Measurements from ENCODE around the gene SLC38A4. TPM values are rescaled to one million over a fixed set of nuclear protein-coding genes. Genes with fewer than 3 reads are reported as not detected.

The SLC38A4 gene
- total and polyA plus RNA-seq, 2 experiments from 2014 or later, result 6.2 to 12.5 TPM

- ATAC-seq, result peak; percentile 78
- Histone ChIP-seq H3K79me2 (replicated peaks; ENCODE audit: insufficient read depth) (0 out of 2 replicates have a peak, but pooled peaks cover 5% of the 10 kb centered on the region), H4K20me1 (replicated peaks; ENCODE audit: insufficient read depth) (peaks cover 3% of the 10 kb centered on the region), H3K9me2 (ENCODE audit: insufficient read depth) (0 out of 2 replicates have a peak, but pooled peaks cover 5% of the 10 kb centered on the region), H3K27me3 (ENCODE audit: insufficient read depth) (peaks cover 58% of the 10 kb centered on the region), H3K27ac (ENCODE audit: low read depth) (no peak overlapping the region), H3K4me2 (peak overlapping the region; percentile 95), H2AFZ (peak overlapping the region; percentile 94), H3K36me3 (ENCODE audit: insufficient read depth) (no peaks in the 10 kb centered on the region), H3F3A (replicated peaks; ENCODE audit: low read depth) (no peaks in the 10 kb centered on the region), H3K4me1 (ENCODE audit: insufficient read depth) (peaks cover 7% of the 10 kb centered on the region; the same call in 1 of the 2 replicates), H3K4me3 (peak overlapping the region; percentile 78)
- Mint-ChIP-seq H3K27ac (no peak overlapping the region), H3K27me3 (ENCODE audit: insufficient read depth, low read depth, poor library complexity) (peaks cover 32% of the 10 kb centered on the region), H3K4me1 (peaks cover 13% of the 10 kb centered on the region), H3K4me3 (peak overlapping the region; percentile 80), H3K36me3 (ENCODE audit: low read depth) (no peaks in the 10 kb centered on the region), H3K9me3 (no peaks in the 10 kb centered on the region)
- DNase-seq (ENCODE audit: low spot score), result peak; percentile 63
- no peak for TF ChIP-seq NANOG (IDR thresholded peaks at IDR 0.05; ENCODE audit: borderline replicate concordance)
- peak; percentile 55 for TF ChIP-seq EZH2 (IDR thresholded peaks at IDR 0.05; ENCODE audit: low read depth, unreplicated experiment)
- no peak for TF ChIP-seq JUNB (IDR thresholded peaks at IDR 0.05; ENCODE audit: unreplicated experiment)
These were observed 5.7 kb upstream of the SLC38A4 start for GRCh38 chr12:46831335-46832129.

GRCh38 chr12:46830731-46831334 lies 5.0 kb upstream of the SLC38A4 start:
- Mint-ChIP-seq H3K4me1 (peaks cover 20% of the 10 kb centered on the region), H3K27ac (no peak overlapping the region), H3K4me3 (peak overlapping the region; percentile 80), H3K9me3 (no peaks in the 10 kb centered on the region), H3K36me3 (ENCODE audit: low read depth) (no peaks in the 10 kb centered on the region), H3K27me3 (ENCODE audit: insufficient read depth, low read depth, poor library complexity) (peaks cover 32% of the 10 kb centered on the region)
- Histone ChIP-seq H3K36me3 (ENCODE audit: insufficient read depth) (no peaks in the 10 kb centered on the region), H3K79me2 (replicated peaks; ENCODE audit: insufficient read depth) (0 out of 2 replicates have a peak, but pooled peaks cover 5% of the 10 kb centered on the region), H3K27me3 (ENCODE audit: insufficient read depth) (peaks cover 62% of the 10 kb centered on the region), H3K4me3 (peak overlapping the region; percentile 78), H3K4me2 (peak overlapping the region; percentile 95), H4K20me1 (replicated peaks; ENCODE audit: insufficient read depth) (peaks cover 3% of the 10 kb centered on the region), H3K4me1 (ENCODE audit: insufficient read depth) (peaks cover 7% of the 10 kb centered on the region; the same call in 1 of the 2 replicates), H3K9me2 (ENCODE audit: insufficient read depth) (0 out of 2 replicates have a peak, but pooled peaks cover 5% of the 10 kb centered on the region), H3F3A (replicated peaks; ENCODE audit: low read depth) (no peaks in the 10 kb centered on the region), H2AFZ (peak overlapping the region; percentile 94), H3K27ac (ENCODE audit: low read depth) (no peak overlapping the region)
- ATAC-seq, result peak; percentile 81
- DNase-seq (ENCODE audit: low spot score), result peak; percentile 65
- TF ChIP-seq ZNF114 (CRISPR knock-in tag; IDR thresholded peaks at IDR 0.05) (no peak), POLR2AphosphoS5 (IDR thresholded peaks at IDR 0.05; ENCODE audit: low read depth) (no peak), NANOG (IDR thresholded peaks at IDR 0.05; ENCODE audit: borderline replicate concordance) (no peak), REST (IDR thresholded peaks at IDR 0.05; ENCODE audit: unreplicated experiment) (no peak), ZNF331 (CRISPR knock-in tag; IDR thresholded peaks at IDR 0.05; ENCODE audit: low read depth) (no peak), EZH2 (IDR thresholded peaks at IDR 0.05; ENCODE audit: low read depth, unreplicated experiment) (no peak), EZH2phosphoT487 (IDR thresholded peaks at IDR 0.05; ENCODE audit: unreplicated experiment) (no peak), CTCF (conservative IDR thresholded peaks at IDR 0.05; ENCODE audit: low read depth in 2 of 2) (no peak), STAT1 (IDR thresholded peaks at IDR 0.05; ENCODE audit: unreplicated experiment) (no peak), CREB1 (CRISPR knock-in tag; IDR thresholded peaks at IDR 0.05; ENCODE audit: low read depth) (no peak)
